ENCODE data around the gene SIX4. TPM values are rescaled to one million over a fixed set of nuclear protein-coding genes. Genes with fewer than 3 reads are reported as not detected.

Gene SIX4
- total and polyA plus RNA-seq, 10 of the 15 experiments (the other 5 are each of a cell fraction or from before 2014, with no cell fraction given), result 0.04 to 0.26 (median 0.06) TPM; not detected in 5

GRCh38 chr14:60768602-60769001 is 44.5 kb upstream of the SIX4 start:
- POLR2A ChIA-PET, result no interaction called here
- BruUV-seq (replicated peaks), result no TSS peak
- Histone ChIP-seq H3K27ac (ENCODE audit: control insufficient read depth, insufficient read depth) (no peak overlapping the region), H3K27me3 (replicated peaks in 1 of 2; ENCODE audit: control insufficient read depth in 2 of 2, insufficient read depth in 2 of 2, low read length in 1 of 2) (no peaks in the 10 kb centered on the region), H3K9ac (ENCODE audit: control insufficient read depth, insufficient read depth, low read length) (no peak overlapping the region), H3K4me3 (no peak overlapping the region), H3K36me3 (ENCODE audit: control insufficient read depth in 2 of 2, insufficient read depth in 2 of 2, low read length in 1 of 2) (no peaks in the 10 kb centered on the region), H4K20me1 (ENCODE audit: control insufficient read depth, insufficient read depth) (no peaks in the 10 kb centered on the region), H3K4me1 (ENCODE audit: control insufficient read depth, insufficient read depth, low read length) (no peaks in the 10 kb centered on the region), H3K4me2 (ENCODE audit: control insufficient read depth, insufficient read depth) (no peak overlapping the region), H3K9me3 (replicated peaks; ENCODE audit: control insufficient read depth, insufficient read depth, low read length) (no peaks in the 10 kb centered on the region), H3K79me2 (ENCODE audit: control insufficient read depth, insufficient read depth, low read length) (no peaks in the 10 kb centered on the region), H2AFZ (ENCODE audit: control insufficient read depth, low read depth, low read length) (no peak overlapping the region)
- RAD21 ChIA-PET (ENCODE audit: unreplicated experiment), result no interaction called here
- ATAC-seq (no peak), FAIRE-seq (no peak), DNase-seq (ENCODE audit: low read depth, low spot score) (no peak)
- SMC1A ChIA-PET (ENCODE audit: uncharacterized antibody, unreplicated experiment), result no interaction called here
- intact Hi-C loops (cut with micrococcal nuclease; ENCODE audit: unreplicated experiment) (no loop called here), in situ Hi-C loops (cut with MboI) (no loop called here)
- TF ChIP-seq SUPT20H (IDR thresholded peaks at IDR 0.05; ENCODE audit: borderline replicate concordance, control insufficient read depth, low read depth, low read length) (no peak), JUNB (IDR thresholded peaks at IDR 0.05) (no peak), IRF3 (IDR thresholded peaks at IDR 0.05) (no peak), SRF (IDR thresholded peaks at IDR 0.05; ENCODE audit: low read depth in 2 of 2, low read length in 2 of 2) (no peak), ZNF384 (IDR thresholded peaks at IDR 0.05; ENCODE audit: borderline replicate concordance, low read depth, low read length) (no peak), SMARCA5 (IDR thresholded peaks at IDR 0.05) (no peak), RAD21 (IDR thresholded peaks at IDR 0.05; ENCODE audit: insufficient read depth, low read depth, low read length) (no peak), CBX3 (IDR thresholded peaks at IDR 0.05; ENCODE audit: borderline replicate concordance, low read depth) (no peak), USF2 (IDR thresholded peaks at IDR 0.05; ENCODE audit: borderline replicate concordance, low read depth, low read length) (no peak), YBX1 (IDR thresholded peaks at IDR 0.05) (no peak), CHD4 (IDR thresholded peaks at IDR 0.05) (no peak), MTA2 (IDR thresholded peaks at IDR 0.05; ENCODE audit: low read depth) (no peak), NFXL1 (IDR thresholded peaks at IDR 0.05; ENCODE audit: borderline replicate concordance) (no peak), NFIC (IDR thresholded peaks at IDR 0.05; ENCODE audit: low read depth, low read length) (no peak), SPI1 (IDR thresholded peaks at IDR 0.05; ENCODE audit: borderline replicate concordance, insufficient read depth, low read depth, low read length) (no peak), GATAD2B (conservative IDR thresholded peaks at IDR 0.05; ENCODE audit: low read depth) (no peak), HDAC6 (IDR thresholded peaks at IDR 0.05; ENCODE audit: unreplicated experiment) (no peak)
- TF ChIP-seq, protein P1, sequence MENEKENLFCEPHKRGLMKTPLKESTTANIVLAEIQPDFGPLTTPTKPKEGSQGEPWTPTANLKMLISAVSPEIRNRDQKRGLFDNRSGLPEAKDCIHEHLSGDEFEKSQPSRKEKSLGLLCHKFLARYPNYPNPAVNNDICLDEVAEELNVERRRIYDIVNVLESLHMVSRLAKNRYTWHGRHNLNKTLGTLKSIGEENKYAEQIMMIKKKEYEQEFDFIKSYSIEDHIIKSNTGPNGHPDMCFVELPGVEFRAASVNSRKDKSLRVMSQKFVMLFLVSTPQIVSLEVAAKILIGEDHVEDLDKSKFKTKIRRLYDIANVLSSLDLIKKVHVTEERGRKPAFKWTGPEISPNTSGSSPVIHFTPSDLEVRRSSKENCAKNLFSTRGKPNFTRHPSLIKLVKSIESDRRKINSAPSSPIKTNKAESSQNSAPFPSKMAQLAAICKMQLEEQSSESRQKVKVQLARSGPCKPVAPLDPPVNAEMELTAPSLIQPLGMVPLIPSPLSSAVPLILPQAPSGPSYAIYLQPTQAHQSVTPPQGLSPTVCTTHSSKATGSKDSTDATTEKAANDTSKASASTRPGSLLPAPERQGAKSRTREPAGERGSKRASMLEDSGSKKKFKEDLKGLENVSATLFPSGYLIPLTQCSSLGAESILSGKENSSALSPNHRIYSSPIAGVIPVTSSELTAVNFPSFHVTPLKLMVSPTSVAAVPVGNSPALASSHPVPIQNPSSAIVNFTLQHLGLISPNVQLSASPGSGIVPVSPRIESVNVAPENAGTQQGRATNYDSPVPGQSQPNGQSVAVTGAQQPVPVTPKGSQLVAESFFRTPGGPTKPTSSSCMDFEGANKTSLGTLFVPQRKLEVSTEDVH (IDR thresholded peaks at IDR 0.05; ENCODE audit: low read depth, partially characterized antibody), result no peak
- CTCF ChIA-PET, result no interaction called here
- 95% methylated on average over 2 of the region's 2 CpGs for WGBS (ENCODE audit: insufficient coverage, insufficient replicate concordance, low lambda C conversion rate, missing lambda C conversion rate)

All from GM12878 (cell line).